H9 (cell line): ENCODE measurements around the gene TTC28. TPM values are rescaled to one million over a fixed set of nuclear protein-coding genes. Genes with fewer than 3 reads are reported as not detected.
A peak's percentile ranks its signal among the peaks of the same experiment; 100 is the strongest.

Source experiments
- DNase-seq: peaks from one replicate; pipeline ENCODE4 v3.0.0-alpha.2; 2017
- H2AFZ ChIP-seq: one replicate; pipeline ENCODE4 v1.6.1; 2013; ENCODE audit warnings: mild to moderate bottlenecking, low read length, control low read depth, moderate library complexity
- H2AK5ac ChIP-seq: 2 replicates; pipeline ENCODE4 v1.6.1; 2013; ENCODE audit warnings: low read length, control low read depth, mixed read lengths; ENCODE audit not compliant: insufficient read length
- H2BK120ac ChIP-seq: one replicate; pipeline ENCODE4 v1.6.1; 2013; ENCODE audit warnings: low read depth, mild to moderate bottlenecking, low read length, control low read depth, inconsistent platforms; ENCODE audit not compliant: poor library complexity, severe bottlenecking
- H2BK12ac ChIP-seq: 2 replicates; pipeline ENCODE4 v1.6.1; 2013; ENCODE audit warnings: low read length, control low read depth, mixed read lengths, low read depth; ENCODE audit not compliant: insufficient read length
- H2BK15ac ChIP-seq: 2 replicates; pipeline ENCODE4 v1.6.1; 2013; ENCODE audit warnings: low read depth, low read length, control low read depth
- H2BK20ac ChIP-seq: one replicate; pipeline ENCODE4 v1.6.1; 2013; ENCODE audit warnings: low read depth, mild to moderate bottlenecking, low read length, control low read depth, inconsistent platforms; ENCODE audit not compliant: poor library complexity, severe bottlenecking
- H2BK5ac ChIP-seq: 2 replicates; pipeline ENCODE4 v1.6.1; 2013; ENCODE audit warnings: low read length, control low read depth, mixed read lengths; ENCODE audit not compliant: insufficient read length
- H3K14ac ChIP-seq: 2 replicates; pipeline ENCODE4 v1.6.1; 2013; ENCODE audit warnings: low read length, control low read depth; ENCODE audit not compliant: insufficient read depth
- H3K18ac ChIP-seq: 2 replicates; pipeline ENCODE4 v1.6.1; 2013; ENCODE audit warnings: low read depth, mild to moderate bottlenecking, mixed read lengths, low read length, control low read depth; ENCODE audit not compliant: insufficient read length
- H3K23ac ChIP-seq: 2 replicates; pipeline ENCODE4 v1.6.1; 2013; ENCODE audit warnings: low read length, control low read depth, mixed read lengths, low read depth; ENCODE audit not compliant: insufficient read length
- H3K23me2 ChIP-seq: 2 replicates; pipeline ENCODE4 v1.6.1; 2013; ENCODE audit warnings: low read depth, mild to moderate bottlenecking, mixed read lengths, low read length, control low read depth; ENCODE audit not compliant: insufficient read length, poor library complexity, severe bottlenecking
- H3K27ac ChIP-seq: 2 replicates; pipeline ENCODE4 v1.5.1; 2013; ENCODE audit warnings: low read length, control low read depth, mixed read lengths, low read depth; ENCODE audit not compliant: insufficient read length
- H3K27me3 ChIP-seq: 2 replicates; pipeline ENCODE4 v1.6.1; 2013; ENCODE audit warnings: low read length, control low read depth, inconsistent platforms; ENCODE audit not compliant: insufficient read depth
- H3K4ac ChIP-seq: 2 replicates; pipeline ENCODE4 v1.6.1; 2013; ENCODE audit warnings: low read depth, mild to moderate bottlenecking, control low read depth, inconsistent platforms, low read length, moderate library complexity
- H3K4me1 ChIP-seq: 2 replicates; pipeline ENCODE4 v1.6.1; 2013; ENCODE audit warnings: low read length, control low read depth, inconsistent platforms; ENCODE audit not compliant: insufficient read depth
- H3K4me2 ChIP-seq: 2 replicates; pipeline ENCODE4 v1.6.1; 2013; ENCODE audit warnings: low read length, control low read depth, mixed read lengths; ENCODE audit not compliant: insufficient read length, insufficient read depth
- H3K56ac ChIP-seq: 2 replicates; pipeline ENCODE4 v1.6.1; 2013; ENCODE audit warnings: low read depth, mild to moderate bottlenecking, mixed read lengths, low read length, control low read depth; ENCODE audit not compliant: insufficient read length
- H3K79me1 ChIP-seq: 2 replicates; pipeline ENCODE4 v1.6.1; 2013; ENCODE audit warnings: low read depth, mild to moderate bottlenecking, moderate library complexity, low read length, control low read depth, inconsistent platforms; ENCODE audit not compliant: insufficient read depth, poor library complexity, severe bottlenecking
- H3K79me2 ChIP-seq: 2 replicates; pipeline ENCODE4 v1.6.1; 2013; ENCODE audit warnings: low read length, control low read depth, inconsistent platforms; ENCODE audit not compliant: insufficient read depth
- H3K9ac ChIP-seq: 2 replicates; pipeline ENCODE4 v1.6.1; 2013; ENCODE audit warnings: low read length, control low read depth, mixed read lengths; ENCODE audit not compliant: insufficient read length; ENCODE audit errors: extremely low read depth
- H3K9me3 ChIP-seq: one replicate; pipeline ENCODE4 v1.6.1; 2013; ENCODE audit warnings: low read depth, low read length, inconsistent platforms; ENCODE audit not compliant: control insufficient read depth
- H3T11ph ChIP-seq: one replicate; pipeline ENCODE4 v1.6.1; 2013; ENCODE audit warnings: mild to moderate bottlenecking, low read length, control low read depth, inconsistent platforms
- H4K20me1 ChIP-seq: one replicate; pipeline ENCODE4 v1.6.1; 2013; ENCODE audit not compliant: control insufficient read depth, insufficient read length, insufficient read depth
- H4K5ac ChIP-seq: 2 replicates; pipeline ENCODE4 v1.6.1; 2013; ENCODE audit warnings: low read depth, mild to moderate bottlenecking, mixed read lengths, low read length, control low read depth; ENCODE audit not compliant: insufficient read length
- H4K8ac ChIP-seq: replicated peaks from 2 replicates; pipeline ENCODE4 v1.6.1; 2013; ENCODE audit warnings: low read length, control low read depth, mixed read lengths, low read depth; ENCODE audit not compliant: insufficient read length
- H4K91ac ChIP-seq: 2 replicates; pipeline ENCODE4 v1.6.1; 2013; ENCODE audit warnings: low read depth, mild to moderate bottlenecking, moderate library complexity, mixed read lengths, low read length, control low read depth; ENCODE audit not compliant: insufficient read length
- H3K27ac Mint-ChIP-seq, 3 experiments: 2 replicates in 2 of 3; 3 replicates in 1 of 3; pipeline ENCODE4 v1.8.0; 2020 to 2021; ENCODE audit warnings: mixed read lengths in 3 of 3, mild to moderate bottlenecking in 1 of 3, moderate library complexity in 1 of 3
- H3K27me3 Mint-ChIP-seq: 2 replicates; pipeline ENCODE4 v1.8.0; 2021; ENCODE audit warnings: low read depth, mild to moderate bottlenecking, moderate library complexity, mixed read lengths
- H3K36me3 Mint-ChIP-seq, 3 experiments: 2 replicates in 2 of 3; 3 replicates in 1 of 3; pipeline ENCODE4 v1.8.0; 2020 to 2021; ENCODE audit warnings: low read depth in 3 of 3, mixed read lengths in 3 of 3; ENCODE audit not compliant: insufficient read depth in 1 of 3
- H3K4me1 Mint-ChIP-seq, 2 experiments: 2 replicates each; pipeline ENCODE4 v1.8.0; 2020; ENCODE audit warnings: mixed read lengths in 2 of 2
- H3K4me3 Mint-ChIP-seq, 2 experiments: 2 replicates in 1 of 2; 3 replicates in 1 of 2; pipeline ENCODE4 v1.8.0; 2020 to 2021; ENCODE audit warnings: mild to moderate bottlenecking in 2 of 2, mixed read lengths in 2 of 2, moderate library complexity in 1 of 2
- H3K9me3 Mint-ChIP-seq, 2 experiments: 2 replicates in 1 of 2; 3 replicates in 1 of 2; pipeline ENCODE4 v1.8.0; 2020; ENCODE audit warnings: mild to moderate bottlenecking in 2 of 2, mixed read lengths in 2 of 2, moderate library complexity in 1 of 2
- total RNA-seq: library from RNA; stranded (reverse); gene quantifications from 2 replicates; pipeline ENCODE4 v1.2.1, GENCODE V29; 2021
- TF ChIP-seq, protein P1 (sequence below): fragments of 200-600 bp; sonication (generic); conservative IDR thresholded peaks from 3 replicates; pipeline ENCODE4 v1.8.0; 2021; ENCODE audit warnings: antibody characterized with exemption, mild to moderate bottlenecking

The TTC28 gene
- total RNA-seq, 1 experiment from 2014 or later: 13.6 TPM

DNA sequence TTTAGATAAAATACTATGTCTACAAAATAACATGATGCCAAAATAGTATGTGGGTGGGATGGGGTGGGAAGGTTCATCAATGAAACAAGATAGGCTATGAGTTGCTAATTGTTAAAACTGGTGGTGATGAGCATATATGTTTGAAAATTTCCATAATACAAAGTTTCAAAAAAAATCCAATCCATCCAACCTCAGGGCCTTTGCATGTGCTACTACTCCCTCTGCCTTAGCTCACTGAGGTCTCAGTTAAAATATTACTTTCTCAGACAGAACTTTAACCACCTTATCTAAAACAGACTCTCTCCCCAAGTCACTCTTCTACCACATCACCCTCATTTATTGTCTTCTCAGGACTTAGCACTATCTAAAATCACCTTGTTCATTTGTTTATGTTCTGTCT, 201.1 kb downstream of the TTC28 start:
- Histone ChIP-seq H3K23me2 (no peaks in the 10 kb centered on the region), H3K23ac (no peak overlapping the region)
- no peaks in the 10 kb centered on the region for H3K9me3 Mint-ChIP-seq

More for the DNA sequence above, 201.1 kb downstream of the TTC28 start:
- no peak overlapping the region for H2AK5ac ChIP-seq
- DNase-seq: no peak
- H4K91ac ChIP-seq: no peak overlapping the region
- H4K5ac ChIP-seq: no peak overlapping the region
- no peak overlapping the region for H3K18ac ChIP-seq
- H3K4me2 ChIP-seq: no peak overlapping the region
- TF ChIP-seq, protein P1, sequence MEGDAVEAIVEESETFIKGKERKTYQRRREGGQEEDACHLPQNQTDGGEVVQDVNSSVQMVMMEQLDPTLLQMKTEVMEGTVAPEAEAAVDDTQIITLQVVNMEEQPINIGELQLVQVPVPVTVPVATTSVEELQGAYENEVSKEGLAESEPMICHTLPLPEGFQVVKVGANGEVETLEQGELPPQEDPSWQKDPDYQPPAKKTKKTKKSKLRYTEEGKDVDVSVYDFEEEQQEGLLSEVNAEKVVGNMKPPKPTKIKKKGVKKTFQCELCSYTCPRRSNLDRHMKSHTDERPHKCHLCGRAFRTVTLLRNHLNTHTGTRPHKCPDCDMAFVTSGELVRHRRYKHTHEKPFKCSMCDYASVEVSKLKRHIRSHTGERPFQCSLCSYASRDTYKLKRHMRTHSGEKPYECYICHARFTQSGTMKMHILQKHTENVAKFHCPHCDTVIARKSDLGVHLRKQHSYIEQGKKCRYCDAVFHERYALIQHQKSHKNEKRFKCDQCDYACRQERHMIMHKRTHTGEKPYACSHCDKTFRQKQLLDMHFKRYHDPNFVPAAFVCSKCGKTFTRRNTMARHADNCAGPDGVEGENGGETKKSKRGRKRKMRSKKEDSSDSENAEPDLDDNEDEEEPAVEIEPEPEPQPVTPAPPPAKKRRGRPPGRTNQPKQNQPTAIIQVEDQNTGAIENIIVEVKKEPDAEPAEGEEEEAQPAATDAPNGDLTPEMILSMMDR: no peak
- no peak overlapping the region for H2BK12ac ChIP-seq
- no peaks in the 10 kb centered on the region for H4K20me1 ChIP-seq
- H3K27ac Mint-ChIP-seq: peak overlapping the region in 1 of 3 experiments; percentile 3; a peak in 1 of 7 replicates
- no peaks in the 10 kb centered on the region; a peak in 1 of 7 replicates for H3K36me3 Mint-ChIP-seq
- H3K79me1 ChIP-seq: no peaks in the 10 kb centered on the region
- no peak overlapping the region for H3K4ac ChIP-seq
- H3K4me1 Mint-ChIP-seq: peaks cover 10 to 15% of the 10 kb centered on the region in 2 experiments
- H3K27ac ChIP-seq: no peak overlapping the region
- H3K27me3 ChIP-seq: no peaks in the 10 kb centered on the region
- H2AFZ ChIP-seq: no peak overlapping the region
- no peak overlapping the region for H3T11ph ChIP-seq
- H3K14ac ChIP-seq: no peak overlapping the region
- no peaks in the 10 kb centered on the region; the same call in 1 of the 2 replicates for H3K4me1 ChIP-seq
- H4K8ac ChIP-seq: no peak overlapping the region
- no peak overlapping the region for H2BK120ac ChIP-seq
- no peak overlapping the region for H3K9ac ChIP-seq
- no peaks in the 10 kb centered on the region for H3K79me2 ChIP-seq
- no peak overlapping the region for H3K4me3 Mint-ChIP-seq
- no peak overlapping the region for H2BK15ac ChIP-seq
- no peaks in the 10 kb centered on the region for H3K9me3 ChIP-seq
- H2BK20ac ChIP-seq: no peak overlapping the region
- no peak overlapping the region for H3K56ac ChIP-seq
- H3K27me3 Mint-ChIP-seq: no peaks in the 10 kb centered on the region
- H2BK5ac ChIP-seq: no peak overlapping the region
